ENCODE data around the gene LRRC8B. TPM values are rescaled to one million over a fixed set of nuclear protein-coding genes. Genes with fewer than 3 reads are reported as not detected.

LRRC8B gene
- total and polyA plus RNA-seq, 2 of the 13 experiments (the other 11 are each of a cell fraction or from before 2014, with no cell fraction given), result 4.9 to 7.6 TPM

- TF ChIP-seq PRDM10 (CRISPR knock-in tag; IDR thresholded peaks at IDR 0.05; ENCODE audit: low read depth) (0 out of 2 replicates have a peak, but pooled peaks have one; percentile 14), XBP1 (CRISPR knock-in tag; IDR thresholded peaks at IDR 0.05) (no peak), ZBTB44 (CRISPR knock-in tag; IDR thresholded peaks at IDR 0.05) (no peak), ATF7 (IDR thresholded peaks at IDR 0.05) (no peak), ATF7 (CRISPR knock-in tag; IDR thresholded peaks at IDR 0.05) (0 out of 2 replicates have a peak, but pooled peaks have one; percentile 59), ZNF30 (CRISPR knock-in tag; IDR thresholded peaks at IDR 0.05) (no peak), TCF7 (IDR thresholded peaks at IDR 0.05; ENCODE audit: low read depth) (no peak), SKIL (CRISPR knock-in tag; IDR thresholded peaks at IDR 0.05; ENCODE audit: borderline replicate concordance) (no peak; the same call in 1 of the 2 replicates), ZNF577 (CRISPR knock-in tag; IDR thresholded peaks at IDR 0.05; ENCODE audit: borderline replicate concordance, low read depth) (no peak), KLF13 (CRISPR knock-in tag; IDR thresholded peaks at IDR 0.05) (no peak; the same call in 1 of the 2 replicates), PLSCR1 (CRISPR knock-in tag; IDR thresholded peaks at IDR 0.05; ENCODE audit: borderline replicate concordance) (no peak), ZNF746 (CRISPR knock-in tag; IDR thresholded peaks at IDR 0.05) (no peak; the same call in none of the 2 replicates), PAWR (CRISPR knock-in tag; IDR thresholded peaks at IDR 0.05; ENCODE audit: borderline replicate concordance) (no peak), XRCC5 (optimal IDR thresholded peaks at IDR 0.05; ENCODE audit: low read length) (peak; percentile 35), TBL1XR1 (IDR thresholded peaks at IDR 0.05; ENCODE audit: borderline replicate concordance, low read length, partially characterized antibody) (no peak), ZBTB37 (CRISPR knock-in tag; IDR thresholded peaks at IDR 0.05) (0 out of 2 replicates have a peak, but pooled peaks have one; percentile 51), ZNF776 (CRISPR knock-in tag; IDR thresholded peaks at IDR 0.05) (peak; percentile 77), ZFP62 (CRISPR knock-in tag; IDR thresholded peaks at IDR 0.05) (no peak), NKX3-1 (CRISPR knock-in tag; IDR thresholded peaks at IDR 0.05) (no peak), KLF9 (CRISPR knock-in tag; IDR thresholded peaks at IDR 0.05; ENCODE audit: low read depth) (peak; percentile 27; the same call in 1 of the 2 replicates)
These were observed at the start of gene LRRC8B (continued) for GRCh38 chr1:89524369-89525168.
